RWPE1 (cell line): ENCODE data around the gene IL36B.

ENCODE experiments used
- CTCF ChIA-PET: fragments of 350-600 bp; sonication (Branson Sonifier 250); formaldehyde crosslinking; extraction: SDS; loops from one replicate; lab custom pipeline; 2021; lab: Yijun Ruan, JAX
- POLR2A ChIA-PET: fragments of 400-600 bp; formaldehyde crosslinking; extraction: SDS; loops from one replicate; lab custom pipeline; 2020; ENCODE audit warnings: antibody characterized with exemption; ENCODE audit not compliant: low non-redundant PET; lab: Yijun Ruan, JAX
- DNase-seq: peaks from one replicate; pipeline ENCODE4 v3.0.0; 2012; ENCODE audit warnings: low spot score
- H3K27ac ChIP-seq: fragments of 450-650 bp; 2 replicates; pipeline ENCODE4 v1.5.1; 2017
- CTCF ChIP-seq: fragments of 450-650 bp; conservative IDR thresholded peaks from 2 replicates; pipeline ENCODE4 v1.5.1; 2017; ENCODE audit warnings: low read depth, mild to moderate bottlenecking

IL36B gene

GRCh38 chr2:113021312-113021711 is 31.4 kb downstream of the IL36B start:
- ChIA-PET POLR2A (no interaction called here), CTCF (interaction anchor here (0.6 to 1.1 kb wide), 2 partner anchors 19 to 67 kb away, joined by 3 read pairs; no protein-coding TSS in a partner anchor)
- no peak for TF ChIP-seq CTCF
- H3K27ac ChIP-seq: no peak overlapping the region
- no peak for DNase-seq

GRCh38 chr2:113018509-113018908 is 34.2 kb downstream of the IL36B start:
- H3K27ac ChIP-seq: no peak overlapping the region
- no peak for DNase-seq
- ChIA-PET CTCF (interaction anchor here (1.8 kb wide), 1 partner anchor 181 kb away, joined by 5 read pairs; no protein-coding TSS in a partner anchor), POLR2A (no interaction called here)
- TF ChIP-seq CTCF: no peak

GRCh38 chr2:113015655-113016054 is 37.0 kb downstream of the IL36B start:
- CTCF ChIA-PET: no interaction called here
- no peak for DNase-seq
- H3K27ac ChIP-seq: no peak overlapping the region
- POLR2A ChIA-PET: no interaction called here
- no peak for TF ChIP-seq CTCF

GRCh38 chr2:113015042-113015441 is 37.6 kb downstream of the IL36B start:
- H3K27ac ChIP-seq: no peak overlapping the region
- DNase-seq: no peak
- POLR2A ChIA-PET: no interaction called here
- TF ChIP-seq CTCF: no peak
- CTCF ChIA-PET: no interaction called here

- no peak for TF ChIP-seq CTCF
- ChIA-PET CTCF (no interaction called here), POLR2A (no interaction called here)
- H3K27ac ChIP-seq: no peak overlapping the region
- DNase-seq: no peak
Observed at GRCh38 chr2:113014067-113014466, 38.6 kb downstream of the IL36B start.

- POLR2A ChIA-PET: no interaction called here
- CTCF ChIA-PET: interaction anchor here (0.6 kb wide), 1 partner anchor 1007 kb away, joined by 6 read pairs; no protein-coding TSS in a partner anchor
- no peak overlapping the region for H3K27ac ChIP-seq
- no peak for DNase-seq
- no peak for TF ChIP-seq CTCF
Observed at GRCh38 chr2:113013336-113013661, 39.4 kb downstream of the IL36B start.
